HG02642 (cell line): ENCODE measurements around the gene NUP155.
"Not testable (repeated sequence)": the region's sequence is repeated elsewhere in the genome, so short reads cannot be mapped to it uniquely, and the experiment has no call there.

ENCODE experiments used
- ATAC-seq: cut with Tn5 transposase; IDR thresholded peaks from one replicate; pipeline ENCODE4 v1.9.1; 2021; ENCODE audit warnings: mild to moderate bottlenecking; ENCODE audit not compliant: unreplicated experiment, poor library complexity

The NUP155 gene

DNA sequence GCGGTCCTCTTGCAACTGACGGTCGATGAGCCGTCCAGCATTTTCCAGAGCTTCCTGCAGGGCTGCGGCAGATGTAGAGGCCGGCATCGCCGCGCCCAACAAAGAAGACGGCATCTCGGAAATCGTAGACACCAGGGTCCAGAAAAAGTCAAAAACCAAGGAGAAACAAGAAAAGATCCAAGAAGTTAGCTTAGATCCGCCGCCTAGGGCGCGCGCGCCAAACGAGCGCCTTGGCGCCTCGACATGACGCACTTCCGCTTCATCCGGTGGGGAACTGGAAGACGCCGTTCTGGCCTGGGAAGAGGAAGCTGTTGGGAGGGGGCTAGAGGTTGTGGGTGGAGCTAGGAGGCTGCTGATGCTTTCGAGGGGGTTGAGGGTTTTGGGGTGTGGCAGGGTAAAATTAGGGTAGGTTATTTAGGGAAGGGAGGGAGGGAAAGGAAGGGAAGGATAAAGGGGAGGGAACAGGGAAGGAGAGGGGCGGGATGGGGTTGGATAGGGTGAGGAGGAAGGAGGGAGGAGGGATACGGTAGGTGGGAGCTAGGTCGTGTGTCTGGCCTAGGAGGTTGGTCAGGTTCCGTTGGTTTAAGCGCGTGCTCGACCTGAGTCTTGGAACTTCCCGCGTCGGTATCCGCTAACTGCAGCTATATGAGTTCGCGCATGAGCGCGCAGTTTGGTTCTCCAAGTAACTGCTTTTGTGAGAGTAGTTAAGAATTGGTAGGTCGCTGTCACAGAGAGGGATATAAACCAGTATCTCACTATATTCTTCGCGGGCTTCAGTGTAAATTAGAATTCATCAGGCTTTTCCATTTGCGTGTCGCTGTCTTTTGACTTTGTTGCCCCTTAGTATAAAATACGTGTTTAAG lies at the start of gene NUP155:
Gene NUP155, minus strand, starts transcription at position 243 of the 863 bp plus-strand sequence. Its CDS starts 129 bp downstream, at position 114.
- ATAC-seq = peak; percentile 94

DNA sequence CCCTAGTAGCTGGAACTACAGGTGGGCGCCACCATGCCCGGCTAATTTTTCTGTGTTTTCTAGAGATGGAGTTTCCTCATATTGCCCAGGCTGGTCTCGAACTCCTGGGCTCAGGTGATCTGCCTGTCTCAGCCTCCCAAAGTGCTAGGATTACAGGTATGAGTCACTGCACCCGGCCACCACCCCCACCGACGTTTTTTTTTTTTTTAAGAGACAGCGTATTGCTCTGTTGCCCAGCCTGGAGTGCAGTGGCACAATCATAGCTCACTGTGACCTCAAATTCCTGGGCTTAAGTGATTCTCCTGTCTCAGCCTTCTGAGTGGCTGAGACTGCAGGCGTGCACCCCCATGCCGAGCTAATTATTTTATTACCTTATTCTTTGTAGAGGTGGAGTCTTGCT lies 46.4 kb upstream of the NUP155 start:
- ATAC-seq = no peak

DNA sequence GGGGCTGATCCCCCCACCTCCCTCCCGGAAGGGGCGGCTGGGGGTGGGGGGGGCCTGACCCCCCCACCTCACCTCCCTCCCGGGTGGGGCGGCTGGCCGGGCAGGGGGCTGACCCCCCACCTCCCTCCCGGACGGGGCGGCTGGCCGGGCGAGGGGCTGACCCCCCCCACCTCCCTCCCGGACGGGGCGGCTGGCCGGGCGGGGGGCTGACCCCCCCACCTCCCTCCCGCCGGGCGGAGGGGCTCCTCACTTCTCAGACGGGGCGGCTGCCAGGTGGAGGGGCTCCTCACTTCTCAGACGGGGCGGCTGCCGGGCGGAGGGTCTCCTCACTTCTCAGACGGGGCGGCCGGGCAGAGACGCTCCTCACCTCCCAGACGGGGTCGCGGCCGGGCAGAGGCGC lies 44.5 kb upstream of the NUP155 start:
- not testable (repeated sequence) for ATAC-seq

DNA sequence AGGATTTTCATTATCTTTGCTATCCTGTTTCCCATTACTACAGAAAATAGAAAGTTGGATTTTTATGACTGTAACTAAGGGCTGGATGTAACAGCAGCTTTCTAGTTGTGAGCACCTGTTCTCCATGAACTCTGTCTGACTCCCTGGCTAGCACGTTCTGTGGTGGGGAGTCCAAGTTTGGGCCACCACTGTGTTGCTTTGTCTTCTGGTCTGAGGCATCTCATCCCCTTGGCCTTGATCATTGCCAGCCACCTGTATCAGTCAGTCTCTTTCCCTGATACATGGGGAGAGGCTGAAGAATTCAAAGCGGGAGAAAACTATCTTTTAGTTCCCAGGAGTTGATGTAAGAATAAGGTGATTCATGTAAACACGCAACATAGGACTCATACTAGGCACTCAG lies 41.6 kb upstream of the NUP155 start:
- ATAC-seq = no peak

DNA sequence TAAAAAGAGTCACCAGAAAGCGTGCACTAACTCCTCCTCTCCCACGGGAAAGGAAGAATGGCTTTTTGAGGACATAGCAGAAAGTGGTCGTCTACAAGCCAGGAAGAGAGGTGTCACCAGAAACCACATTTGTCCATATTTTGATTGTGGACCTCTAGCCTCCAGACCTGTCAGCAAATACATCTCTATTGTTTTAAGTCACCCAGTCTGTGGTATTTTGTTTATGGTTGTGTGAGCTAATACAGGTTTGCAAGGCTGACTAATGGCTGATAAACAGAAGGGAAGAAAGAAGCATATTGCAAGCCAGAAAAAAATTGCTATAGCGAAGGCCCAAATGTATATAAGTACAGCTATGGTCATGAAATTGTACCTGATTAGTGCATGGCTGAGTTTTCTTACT lies 29.6 kb upstream of the NUP155 start:
- ATAC-seq = no peak

DNA sequence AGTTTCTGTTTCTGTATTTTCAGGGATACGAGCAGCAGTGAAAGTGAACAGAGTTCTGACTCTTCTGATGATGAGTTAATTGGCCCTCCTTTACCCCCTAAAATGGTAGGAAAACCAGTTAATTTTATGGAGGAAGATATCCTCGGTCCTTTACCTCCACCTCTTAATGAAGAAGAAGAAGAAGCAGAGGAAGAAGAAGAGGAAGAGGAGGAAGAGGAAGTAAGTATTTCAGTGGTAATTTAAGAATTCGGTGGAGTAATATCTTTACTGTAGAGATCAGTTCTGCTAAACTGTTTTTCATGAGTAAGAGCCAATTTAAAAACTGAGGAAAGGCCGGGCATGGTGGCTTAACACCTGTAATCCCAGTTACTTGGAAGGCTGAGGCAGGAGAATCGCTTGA lies 25.4 kb upstream of the NUP155 start:
- no peak for ATAC-seq

DNA sequence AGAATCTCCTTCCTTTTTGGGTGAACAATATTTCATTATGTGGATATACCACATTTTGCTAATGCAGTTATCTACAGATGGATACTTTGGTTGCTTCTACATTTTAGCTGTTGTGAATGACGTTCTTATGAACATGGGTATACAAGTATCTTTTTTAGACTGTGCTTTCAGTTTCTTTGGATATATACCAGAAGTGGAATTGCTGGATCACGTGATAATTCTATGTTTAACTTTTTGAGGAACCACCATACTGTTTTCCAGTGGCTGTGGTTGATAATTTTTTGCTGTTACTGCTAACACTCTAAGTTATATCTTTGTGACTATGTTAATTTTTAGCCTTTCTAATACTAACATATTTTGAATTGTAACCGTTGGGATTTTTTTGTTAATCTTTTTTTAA lies 20.7 kb upstream of the NUP155 start:
- ATAC-seq = no peak

DNA sequence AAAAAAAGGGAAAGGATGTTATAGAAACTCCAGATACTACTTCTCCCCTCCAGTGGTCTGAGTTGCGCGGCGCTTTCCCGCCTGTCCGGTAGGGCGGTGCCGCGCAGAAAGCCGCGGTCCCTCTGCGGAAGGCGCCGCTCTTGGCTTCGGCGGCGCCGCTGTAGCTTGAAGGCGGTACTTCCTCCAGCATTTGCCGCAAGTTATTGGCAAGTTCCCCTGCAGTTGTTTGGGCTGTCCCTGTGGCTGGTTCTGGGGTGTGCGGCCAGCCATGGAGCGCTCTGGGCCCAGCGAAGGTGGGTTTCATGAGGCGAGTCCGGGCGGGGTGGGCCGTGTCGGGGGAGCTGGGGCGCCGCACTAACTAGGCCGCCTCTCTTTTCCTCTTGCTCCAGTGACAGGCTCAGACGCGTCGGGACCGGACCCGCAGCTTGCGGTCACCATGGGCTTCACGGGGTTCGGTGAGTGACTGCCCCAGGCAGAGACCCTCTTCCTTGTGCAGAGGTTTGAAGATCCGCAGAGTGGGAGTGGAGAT lies 8.3 kb upstream of the NUP155 start, which contains the start of gene WDR70:
Gene WDR70, plus strand, starts transcription at position 219 of the 529 bp plus-strand sequence. Its CDS starts 50 bp downstream, at position 269.
- ATAC-seq = peak; percentile 98

DNA sequence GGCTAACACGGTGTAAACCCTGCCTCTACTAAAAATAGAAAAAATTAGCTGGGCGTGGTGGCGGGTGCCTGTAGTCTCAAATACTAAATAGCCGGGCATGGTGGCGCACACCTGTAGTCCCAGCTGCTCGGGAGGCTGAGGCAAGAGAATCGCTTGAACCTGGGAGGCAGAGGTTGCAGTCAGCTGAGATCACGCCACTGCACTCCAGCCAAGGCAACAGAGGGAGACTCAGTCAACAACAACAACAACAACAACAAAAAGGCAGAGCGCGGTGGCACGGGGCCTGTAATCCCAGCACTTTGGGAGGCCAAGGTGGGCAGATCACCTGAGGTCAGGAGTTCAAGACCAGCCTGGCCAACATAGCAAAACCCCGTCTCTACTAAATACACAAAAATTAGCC lies 7.2 kb upstream of the NUP155 start:
- not testable (repeated sequence) for ATAC-seq

DNA sequence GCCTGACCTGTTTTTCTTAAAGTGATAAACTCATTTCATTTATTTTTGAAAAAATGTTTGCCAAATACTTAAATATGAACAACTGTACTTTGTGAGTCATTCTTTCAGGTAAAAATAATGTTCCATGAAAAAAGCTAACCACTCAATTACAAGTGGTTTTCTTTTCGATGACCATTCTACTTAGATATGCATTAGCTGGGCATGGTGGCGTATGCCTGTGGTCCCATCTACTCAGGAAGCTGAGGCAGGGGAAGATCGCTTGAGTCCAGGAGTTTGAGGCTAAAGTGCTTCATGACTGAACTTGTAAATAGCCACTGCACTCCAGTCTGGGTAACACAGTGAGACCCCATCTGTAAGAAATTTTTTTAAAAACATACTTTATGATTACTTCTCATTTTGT lies 4.2 kb upstream of the NUP155 start:
- no peak for ATAC-seq

DNA sequence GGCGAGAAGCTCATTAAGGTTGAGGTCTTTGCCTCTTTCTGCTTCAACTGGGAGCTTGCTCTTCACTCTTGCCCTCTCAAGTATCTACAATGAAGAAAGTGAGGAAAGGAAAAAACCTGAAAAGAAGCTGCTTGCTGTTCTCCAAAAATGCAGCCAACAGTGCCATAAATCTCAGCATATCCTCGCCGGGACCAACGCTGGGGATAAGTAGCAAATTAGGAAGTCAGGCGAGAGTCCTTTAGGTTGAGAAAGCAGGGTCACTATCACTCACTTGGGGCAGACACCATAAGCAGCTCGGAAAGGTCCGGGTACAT lies 399 bp downstream of the NUP155 start:
- no peak for ATAC-seq

DNA sequence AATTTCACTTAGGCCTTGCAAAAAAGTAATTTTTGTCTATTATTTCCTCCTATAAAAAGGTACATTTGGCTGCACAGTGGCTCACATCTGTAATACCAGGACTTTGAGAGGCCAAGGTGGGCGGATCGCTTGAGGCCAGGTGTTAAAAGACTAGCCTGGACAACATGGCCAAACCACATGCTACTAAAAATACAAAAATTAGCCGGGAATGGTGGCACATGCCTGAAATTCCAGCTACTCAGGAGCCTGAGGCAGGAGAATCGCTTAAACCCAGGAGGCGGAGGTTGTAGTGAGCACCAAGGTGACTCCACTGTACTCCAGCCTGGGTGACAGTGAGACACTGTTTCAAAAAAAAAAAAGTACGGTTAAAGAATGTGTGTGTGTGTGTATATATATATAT lies 15.7 kb downstream of the NUP155 start:
- no peak for ATAC-seq

DNA sequence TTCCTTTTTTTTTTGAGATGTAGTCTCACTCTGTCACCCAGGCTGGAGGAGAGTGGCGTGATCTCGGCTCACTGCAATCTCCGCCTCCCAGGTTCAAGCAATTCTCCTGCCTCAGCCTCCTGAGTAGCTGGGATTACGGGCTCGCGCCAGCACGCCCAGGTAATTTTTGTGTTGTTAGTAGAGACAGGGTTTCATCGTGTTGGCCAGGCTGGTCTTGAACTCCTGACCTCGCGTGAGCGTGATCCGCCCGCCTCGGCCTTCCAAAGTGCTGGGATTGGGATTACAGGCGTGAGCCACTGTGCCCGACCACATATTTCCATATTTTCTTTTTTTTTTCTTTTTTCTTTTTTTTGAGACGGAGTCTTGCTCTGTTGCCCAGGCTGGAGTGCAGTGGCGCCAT lies 28.2 kb downstream of the NUP155 start:
- not testable (repeated sequence) for ATAC-seq

DNA sequence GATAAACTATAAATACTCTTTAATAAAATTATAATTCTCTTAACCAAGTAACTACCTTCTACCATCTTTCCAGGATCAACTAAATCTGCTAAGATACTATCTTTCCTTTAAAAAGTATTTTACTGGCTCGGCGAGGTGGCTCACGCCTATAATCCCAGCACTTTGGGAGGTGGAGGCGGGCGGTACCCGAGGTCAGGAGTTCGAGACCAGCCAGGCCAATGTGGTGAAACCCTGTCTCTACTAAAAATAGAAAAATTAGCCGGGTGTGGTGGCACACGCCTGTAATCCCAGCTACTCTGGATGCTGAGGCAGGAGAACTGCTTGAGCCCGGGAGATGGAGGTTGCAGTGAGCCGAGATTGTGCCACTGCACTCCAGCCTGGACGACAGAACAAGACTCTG lies 36.2 kb downstream of the NUP155 start:
- not testable (repeated sequence) for ATAC-seq

DNA sequence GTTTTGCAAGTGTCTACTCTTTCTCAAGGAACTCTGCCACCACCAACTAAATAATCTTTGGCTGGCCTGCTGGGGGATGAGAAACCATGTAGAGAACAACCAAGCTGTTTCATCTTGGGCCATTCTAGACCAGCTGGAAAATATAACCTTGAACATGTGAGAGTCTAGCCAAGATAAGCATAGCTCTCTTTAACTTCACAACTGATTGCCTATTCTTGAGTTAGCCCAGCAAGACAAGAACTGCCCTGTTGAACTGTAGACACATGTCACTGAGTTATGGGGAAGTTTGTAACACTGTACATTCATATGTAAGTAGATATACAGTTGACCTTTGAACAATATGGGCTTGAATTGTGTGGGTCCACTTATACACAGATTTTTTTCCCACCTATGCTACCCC lies 44.4 kb downstream of the NUP155 start:
- no peak for ATAC-seq

DNA sequence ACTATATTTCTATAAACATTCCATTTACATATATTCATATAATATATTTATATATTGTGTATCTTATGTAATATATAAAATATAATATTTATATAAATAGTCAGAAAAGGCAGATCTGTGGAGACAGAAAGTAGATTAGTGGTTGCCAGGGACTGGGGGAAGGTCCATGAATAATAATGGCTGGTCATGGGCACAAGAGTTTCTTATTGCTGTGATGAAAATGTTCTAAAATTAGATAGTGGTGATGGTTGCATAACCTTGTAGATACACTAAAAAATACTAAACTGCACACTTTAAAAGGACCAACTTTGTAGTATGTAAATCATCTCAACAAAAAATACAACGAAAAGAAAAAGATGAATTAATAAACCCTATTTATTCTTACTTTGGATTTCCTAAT lies 47.3 kb downstream of the NUP155 start:
- ATAC-seq = no peak

DNA sequence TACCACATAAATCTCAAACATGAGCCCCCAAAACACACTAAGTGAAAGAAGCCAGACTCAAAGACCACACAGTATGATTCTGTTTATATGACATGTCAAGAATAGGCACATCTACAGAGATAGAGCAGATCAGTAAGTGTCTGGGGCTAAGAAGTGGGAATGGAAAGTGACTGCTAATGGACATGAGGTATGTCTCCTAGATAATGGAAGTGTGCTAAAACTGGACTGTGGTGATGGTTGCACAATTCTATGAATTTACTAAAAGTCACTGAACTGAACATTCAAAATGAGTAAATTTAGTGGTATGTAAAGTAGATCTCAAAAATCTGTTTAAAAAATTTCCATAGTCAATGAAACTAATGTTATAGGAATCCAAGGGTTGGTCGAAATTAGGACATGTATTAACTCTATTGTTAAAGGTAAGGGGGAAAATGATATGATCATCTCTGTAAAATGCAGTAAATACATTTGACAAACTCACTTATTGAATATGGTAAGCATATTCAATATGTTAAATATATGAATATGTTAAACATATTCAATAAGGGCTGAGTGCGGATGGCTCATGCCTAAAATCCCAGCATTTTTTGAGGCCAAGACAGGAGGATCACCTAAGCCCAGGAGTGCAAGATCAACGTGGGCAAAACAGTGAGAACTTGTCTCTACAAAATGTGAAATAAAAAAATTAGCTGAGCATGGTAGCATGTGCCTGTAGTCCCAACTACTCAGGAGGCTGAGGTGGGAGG lies 51.7 kb downstream of the NUP155 start:
- no peak for ATAC-seq

DNA sequence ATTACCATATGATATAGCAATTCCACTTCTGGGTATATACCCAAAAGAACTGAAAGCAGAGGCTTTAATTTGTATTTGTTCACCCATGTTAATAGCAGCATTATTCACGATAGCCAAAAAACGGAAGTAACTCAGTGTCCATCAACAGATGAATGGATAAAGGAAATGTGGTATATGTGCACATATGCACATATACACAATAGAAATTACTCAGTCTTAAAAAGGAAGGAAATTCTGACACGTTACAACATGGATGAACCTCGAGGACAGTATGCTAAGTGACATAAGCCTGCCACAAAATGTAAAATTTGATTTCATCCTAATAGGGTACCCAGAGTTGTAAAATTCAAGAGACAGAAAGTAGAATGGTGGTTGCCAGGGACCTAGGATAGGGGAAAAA lies 54.9 kb downstream of the NUP155 start:
- ATAC-seq = no peak

DNA sequence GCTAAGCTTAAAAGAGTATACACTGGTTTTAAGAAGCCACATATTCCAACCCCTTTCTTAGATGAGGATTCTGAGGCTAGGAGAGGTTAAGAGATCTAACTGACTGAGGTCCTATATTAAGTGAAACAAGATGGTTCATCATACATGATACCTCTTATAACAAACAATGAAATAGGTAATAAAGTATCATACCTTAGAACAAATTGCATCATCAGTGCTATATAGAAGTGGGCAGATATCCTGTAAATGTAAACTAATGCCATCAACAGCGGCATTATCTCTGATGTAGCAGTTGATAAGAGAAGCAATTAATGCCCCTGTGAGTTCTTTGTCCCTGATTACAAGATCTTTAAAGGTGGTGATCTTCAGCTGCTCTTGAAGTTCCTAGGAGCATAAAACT lies 60.5 kb downstream of the NUP155 start:
- ATAC-seq = no peak

DNA sequence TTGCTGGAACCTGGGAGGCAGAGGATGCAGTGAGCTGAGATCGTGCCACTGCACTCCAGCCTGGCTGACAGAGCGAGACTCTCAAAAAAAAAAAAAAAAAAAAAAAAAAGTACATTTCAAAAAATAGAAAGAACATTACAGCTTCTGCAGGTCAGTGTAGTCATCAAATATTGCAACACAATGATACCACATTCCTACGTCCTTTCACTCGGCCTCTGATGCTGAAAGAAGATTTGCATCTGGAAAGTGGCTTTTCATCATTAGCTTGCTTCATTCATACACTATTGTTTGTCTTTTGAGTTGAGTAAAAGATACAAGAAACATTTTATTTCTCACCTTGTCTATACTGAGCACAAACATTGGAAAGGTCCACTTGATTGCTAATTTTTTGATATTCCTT lies 62.1 kb downstream of the NUP155 start:
- ATAC-seq = no peak

DNA sequence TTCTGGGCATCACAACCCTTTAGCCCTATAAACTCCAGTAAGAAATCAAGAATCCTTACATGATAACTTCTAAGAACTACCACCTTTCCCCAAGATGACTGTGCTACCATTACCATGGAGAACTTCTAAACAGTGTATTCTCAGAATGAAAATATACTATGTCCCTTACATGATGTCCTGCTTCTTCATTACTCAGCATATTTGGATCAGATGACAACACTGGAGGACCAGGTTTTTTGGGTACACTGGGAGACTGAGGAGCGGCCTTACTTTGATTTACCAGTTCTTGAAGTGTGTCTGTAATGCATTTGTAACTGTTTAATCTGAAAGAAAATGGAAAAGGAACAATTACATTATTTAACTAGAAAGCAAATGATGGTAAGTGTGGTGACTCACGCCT lies 66.0 kb downstream of the NUP155 start:
- no peak for ATAC-seq
